Upper lobe of right lung (tissue), 1 donor: Measurements from ENCODE around the gene TBX22. TPM values are rescaled to one million over a fixed set of nuclear protein-coding genes. Genes with fewer than 3 reads are reported as not detected.
"Not testable (repeated sequence)": the region's sequence is repeated elsewhere in the genome, so short reads cannot be mapped to it uniquely, and the experiment has no call there.

Experiments
- ATAC-seq: fragments of 200-7000 bp; cut with Tn5 transposase; one replicate; pipeline ENCODE4 v1.9.1; 2020; ENCODE audit warnings: mild to moderate bottlenecking, moderate library complexity
- DNase-seq: peaks from one replicate; pipeline ENCODE4 v3.0.0-alpha.2; 2020
- H3K27ac ChIP-seq: fragments of 200-600 bp; one replicate; pipeline ENCODE4 v1.8.0; 2022
- H3K27me3 ChIP-seq: fragments of 200-600 bp; one replicate; pipeline ENCODE4 v1.8.0; 2022; ENCODE audit warnings: mild to moderate bottlenecking
- H3K36me3 ChIP-seq: fragments of 200-600 bp; one replicate; pipeline ENCODE4 v1.8.0; 2022
- H3K4me1 ChIP-seq: fragments of 200-600 bp; one replicate; pipeline ENCODE4 v1.8.0; 2022
- H3K4me3 ChIP-seq: fragments of 200-600 bp; one replicate; pipeline ENCODE4 v1.8.0; 2022; ENCODE audit warnings: mild to moderate bottlenecking
- H3K9me3 ChIP-seq: fragments of 200-600 bp; one replicate; pipeline ENCODE4 v1.8.0; 2022
- CTCF ChIP-seq: fragments of 200-600 bp; IDR thresholded peaks from one replicate; pipeline ENCODE4 v1.8.0; 2022; ENCODE audit warnings: antibody characterized with exemption
- intact Hi-C: fragments of 100-400 bp; cut with DNase I; formaldehyde crosslinking; loops from one replicate; pipeline ENCODE4 v1.11.0; 2022
- total RNA-seq: library from RNA; stranded (reverse); fragmentation: NEBNext Ultra II Directional; extraction: Animal tissue kit (Norgen Biotek cat#: 25700); gene quantifications from one replicate; pipeline ENCODE4 v1.2.1, GENCODE V29; 2021
- donor health status: DM: no; HTN: yes; CAD: no; lungs with severe emphysema.

The TBX22 gene
- total RNA-seq, 1 donor from 2014 or later = not detected

- Histone ChIP-seq H3K9me3 (no peaks in the 10 kb centered on the region), H3K27me3 (no peaks in the 10 kb centered on the region), H3K4me3 (no peak overlapping the region), H3K4me1 (no peaks in the 10 kb centered on the region), H3K36me3 (no peaks in the 10 kb centered on the region), H3K27ac (no peak overlapping the region)
- intact Hi-C loops = no loop called here
- no peak for TF ChIP-seq CTCF
- DNase-seq = no peak
- ATAC-seq = no peak
These were observed 7.1 kb downstream of the TBX22 start for GRCh38 chrX:80021621-80022020.

- Histone ChIP-seq H3K27me3 (no peaks in the 10 kb centered on the region), H3K9me3 (no peaks in the 10 kb centered on the region), H3K27ac (no peak overlapping the region), H3K4me3 (no peak overlapping the region), H3K4me1 (no peaks in the 10 kb centered on the region), H3K36me3 (no peaks in the 10 kb centered on the region)
- intact Hi-C loops = no loop called here
- no peak for DNase-seq
- no peak for TF ChIP-seq CTCF
- no peak for ATAC-seq
These were observed 7.9 kb downstream of the TBX22 start for GRCh38 chrX:80022363-80023031.

- TF ChIP-seq CTCF = no peak
- Histone ChIP-seq H3K27ac (no peak overlapping the region), H3K36me3 (no peaks in the 10 kb centered on the region), H3K4me3 (no peak overlapping the region), H3K27me3 (no peaks in the 10 kb centered on the region), H3K9me3 (no peaks in the 10 kb centered on the region), H3K4me1 (no peaks in the 10 kb centered on the region)
- no peak for DNase-seq
- no peak for ATAC-seq
- intact Hi-C loops = no loop called here
These were observed 11.6 kb downstream of the TBX22 start for GRCh38 chrX:80026116-80026515.

GRCh38 chrX:80066156-80066555 lies 51.6 kb downstream of the TBX22 start:
- H3K4me1 ChIP-seq, H3K27ac ChIP-seq, H3K27me3 ChIP-seq, ATAC-seq, H3K4me3 ChIP-seq, H3K9me3 ChIP-seq, intact Hi-C loops, H3K36me3 ChIP-seq, DNase-seq: not testable (repeated sequence)

- ATAC-seq, H3K4me3 ChIP-seq, H3K27ac ChIP-seq, H3K27me3 ChIP-seq, DNase-seq, H3K36me3 ChIP-seq, H3K4me1 ChIP-seq, intact Hi-C loops, H3K9me3 ChIP-seq: not testable (repeated sequence)
These were observed 61.1 kb downstream of the TBX22 start for GRCh38 chrX:80075625-80076024.
